Measurements from ENCODE around the gene PAX7.

Gene PAX7

GRCh38 chr1:18642278-18643095 lies 11.8 kb downstream of the PAX7 start:
- no peak for DNase-seq

- no peak for DNase-seq
These were observed 12.7 kb downstream of the PAX7 start for GRCh38 chr1:18643154-18644012.

- no peak for DNase-seq
These were observed 13.4 kb downstream of the PAX7 start for GRCh38 chr1:18644013-18644399.

- no peak for DNase-seq
These were observed 13.8 kb downstream of the PAX7 start for GRCh38 chr1:18644446-18644845.

- DNase-seq = no peak
These were observed 14.5 kb downstream of the PAX7 start for GRCh38 chr1:18644973-18645746.

- DNase-seq = no peak
These were observed 15.1 kb downstream of the PAX7 start for GRCh38 chr1:18645747-18646090.

GRCh38 chr1:18646091-18646785 lies 15.6 kb downstream of the PAX7 start:
- DNase-seq = no peak

GRCh38 chr1:18646786-18647410 lies 16.3 kb downstream of the PAX7 start:
- DNase-seq = no peak

GRCh38 chr1:18647681-18648214 lies 17.1 kb downstream of the PAX7 start:
- DNase-seq = no peak

- no peak for DNase-seq
These were observed 19.2 kb downstream of the PAX7 start for GRCh38 chr1:18649693-18650370.

GRCh38 chr1:18651713-18652112 lies 21.1 kb downstream of the PAX7 start:
- DNase-seq = no peak

- no peak for DNase-seq
These were observed 22.1 kb downstream of the PAX7 start for GRCh38 chr1:18652791-18653190.

- no peak for DNase-seq
These were observed 22.7 kb downstream of the PAX7 start for GRCh38 chr1:18653367-18653766.

- no peak for DNase-seq
These were observed 23.3 kb downstream of the PAX7 start for GRCh38 chr1:18653916-18654315.

GRCh38 chr1:18654599-18654998 lies 24.0 kb downstream of the PAX7 start:
- DNase-seq = no peak

GRCh38 chr1:18657506-18658201 lies 27.0 kb downstream of the PAX7 start:
- no peak for DNase-seq

GRCh38 chr1:18658831-18659230 lies 28.2 kb downstream of the PAX7 start:
- no peak for DNase-seq

- no peak for DNase-seq
These were observed 31.0 kb downstream of the PAX7 start for GRCh38 chr1:18661404-18662285.

GRCh38 chr1:18662286-18662639 lies 31.6 kb downstream of the PAX7 start:
- DNase-seq = no peak
